Thyroid gland (tissue), 4 donors: ENCODE data around the gene GPR35.

ENCODE experiments used
- POLR2A ChIP-seq, 2 donors: fragments of 450-650 bp; IDR thresholded peaks; one replicate each; pipeline ENCODE4 v1.6.1; 2017; ENCODE audit warnings: antibody characterized with exemption in 2 of 2, mild to moderate bottlenecking in 2 of 2, moderate library complexity in 1 of 2
- TF ChIP-seq, protein P1 (sequence below), 6 experiments: fragments of 200-600 bp in 3 of 6; fragments of 450-650 bp in 3 of 6; sonication (generic) in 3 of 6; IDR thresholded peaks; one replicate each; pipeline ENCODE4 v1.5.1; 2016 to 2019; ENCODE audit warnings: antibody characterized with exemption in 6 of 6, mild to moderate bottlenecking in 2 of 6, inconsistent platforms in 1 of 6, moderate library complexity in 1 of 6

DNA sequence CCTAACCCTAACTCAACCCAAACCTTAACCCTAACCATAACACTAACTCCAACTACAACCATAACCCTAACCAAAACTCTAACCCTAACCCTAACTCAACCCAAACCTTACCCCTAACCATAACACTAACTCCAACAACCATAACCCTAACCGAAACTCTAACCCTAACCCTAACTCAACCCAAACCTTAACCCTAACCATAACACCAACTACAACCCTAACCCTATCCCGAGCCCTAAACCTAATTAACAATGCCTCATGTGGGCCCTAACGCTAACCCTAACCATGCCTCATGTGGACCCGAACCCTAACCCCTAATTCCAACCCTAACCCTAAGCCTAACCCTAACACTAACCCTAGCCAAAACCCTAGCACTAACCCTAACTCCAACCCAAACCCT, 11.5 kb upstream of the GPR35 start:
- TF ChIP-seq, protein P1, sequence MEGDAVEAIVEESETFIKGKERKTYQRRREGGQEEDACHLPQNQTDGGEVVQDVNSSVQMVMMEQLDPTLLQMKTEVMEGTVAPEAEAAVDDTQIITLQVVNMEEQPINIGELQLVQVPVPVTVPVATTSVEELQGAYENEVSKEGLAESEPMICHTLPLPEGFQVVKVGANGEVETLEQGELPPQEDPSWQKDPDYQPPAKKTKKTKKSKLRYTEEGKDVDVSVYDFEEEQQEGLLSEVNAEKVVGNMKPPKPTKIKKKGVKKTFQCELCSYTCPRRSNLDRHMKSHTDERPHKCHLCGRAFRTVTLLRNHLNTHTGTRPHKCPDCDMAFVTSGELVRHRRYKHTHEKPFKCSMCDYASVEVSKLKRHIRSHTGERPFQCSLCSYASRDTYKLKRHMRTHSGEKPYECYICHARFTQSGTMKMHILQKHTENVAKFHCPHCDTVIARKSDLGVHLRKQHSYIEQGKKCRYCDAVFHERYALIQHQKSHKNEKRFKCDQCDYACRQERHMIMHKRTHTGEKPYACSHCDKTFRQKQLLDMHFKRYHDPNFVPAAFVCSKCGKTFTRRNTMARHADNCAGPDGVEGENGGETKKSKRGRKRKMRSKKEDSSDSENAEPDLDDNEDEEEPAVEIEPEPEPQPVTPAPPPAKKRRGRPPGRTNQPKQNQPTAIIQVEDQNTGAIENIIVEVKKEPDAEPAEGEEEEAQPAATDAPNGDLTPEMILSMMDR (IDR thresholded peaks at IDR 0.05): no peak
- no peak for TF ChIP-seq POLR2A (IDR thresholded peaks at IDR 0.05)
